Caco-2 (cell line): ENCODE results near the gene ZNRF1. TPM values are rescaled to one million over a fixed set of nuclear protein-coding genes. Genes with fewer than 3 reads are reported as not detected.

Experiments used
- BruUV-seq: library from RNA; stranded (reverse); fragments of 400-500 nt; replicated peaks from 2 replicates; lab custom pipeline; 2021; lab: Mats Ljungman, UMichigan
- CTCF ChIA-PET: fragments of 300-600 bp; sonication (Branson Sonifier 250); formaldehyde crosslinking; loops from one replicate; lab custom pipeline; 2022; ENCODE audit warnings: antibody characterized with exemption; lab: Charles Lee
- POLR2A ChIA-PET: fragments of 300-600 bp; sonication (Branson Sonifier 250); formaldehyde crosslinking; loops from one replicate; lab custom pipeline; 2022; ENCODE audit warnings: antibody characterized with exemption; lab: Charles Lee
- DNase-seq, 2 experiments: peaks; one replicate each; pipeline versions ENCODE4 v3.0.0 to v3.0.0-alpha.2; 2020 to 2022
- H3K27me3 ChIP-seq: replicated peaks from 2 replicates; pipeline ENCODE4 v1.6.0; 2011; ENCODE audit warnings: low read length; ENCODE audit not compliant: control insufficient read depth, insufficient read depth
- H3K36me3 ChIP-seq: 2 replicates; pipeline ENCODE4 v1.5.1; 2011; ENCODE audit warnings: low read length; ENCODE audit not compliant: control insufficient read depth, insufficient read depth
- H3K4me1 ChIP-seq: fragments of 250-450 bp; sonication (Bioruptor Pico); 2 replicates; pipeline ENCODE4 v1.5.1; 2020; ENCODE audit warnings: mild to moderate bottlenecking
- H3K4me3 ChIP-seq: 2 replicates; pipeline ENCODE4 v1.5.1; 2011; ENCODE audit warnings: low read depth, mild to moderate bottlenecking, control low read depth, low read length
- H3K9me3 ChIP-seq: fragments of 250-450 bp; sonication (Bioruptor Pico); 2 replicates; pipeline ENCODE4 v1.5.1; 2020; ENCODE audit warnings: mild to moderate bottlenecking, moderate library complexity
- H3K27ac Mint-ChIP-seq: one replicate; pipeline ENCODE4 v1.8.0; 2022; ENCODE audit warnings: mixed read lengths; ENCODE audit not compliant: unreplicated experiment
- H3K27me3 Mint-ChIP-seq: one replicate; pipeline ENCODE4 v1.8.0; 2022; ENCODE audit warnings: mixed read lengths; ENCODE audit not compliant: insufficient read depth, unreplicated experiment
- H3K36me3 Mint-ChIP-seq: one replicate; pipeline ENCODE4 v1.8.0; 2022; ENCODE audit warnings: mild to moderate bottlenecking, mixed read lengths; ENCODE audit not compliant: insufficient read depth, unreplicated experiment
- H3K4me1 Mint-ChIP-seq: one replicate; pipeline ENCODE4 v1.8.0; 2022; ENCODE audit warnings: low read depth, mixed read lengths; ENCODE audit not compliant: unreplicated experiment
- H3K4me3 Mint-ChIP-seq: one replicate; pipeline ENCODE4 v1.8.0; 2022; ENCODE audit warnings: mild to moderate bottlenecking, moderate library complexity, mixed read lengths; ENCODE audit not compliant: unreplicated experiment
- H3K9me3 Mint-ChIP-seq: one replicate; pipeline ENCODE4 v1.8.0; 2022; ENCODE audit warnings: mixed read lengths; ENCODE audit not compliant: unreplicated experiment
- intact Hi-C: fragments of 100-400 bp; cut with micrococcal nuclease; formaldehyde crosslinking; loops from one replicate; pipeline ENCODE4 v1.10.0; 2022; ENCODE audit not compliant: unreplicated experiment
- total RNA-seq: library from RNA; stranded (reverse); gene quantifications from 2 replicates; pipeline ENCODE4 v1.2.3, GENCODE V29; 2022
- TF ChIP-seq, protein P1 (sequence below), 2 experiments: fragments of 200-600 bp in 1 of 2; IDR thresholded peaks; 1 replicate in 1 of 2; 2 replicates in 1 of 2; pipeline versions ENCODE4 v1.5.1 to v1.8.0; 2011 to 2022; ENCODE audit warnings: antibody characterized with exemption in 1 of 2, control low read depth in 1 of 2, inconsistent platforms in 1 of 2, low read depth in 1 of 2, low read length in 1 of 2, mild to moderate bottlenecking in 1 of 2, moderate library complexity in 1 of 2; ENCODE audit not compliant: insufficient read depth in 1 of 2, severe bottlenecking in 1 of 2, unreplicated experiment in 1 of 2

The ZNRF1 gene
- total RNA-seq, 1 experiment from 2014 or later, result 68.6 TPM

DNA sequence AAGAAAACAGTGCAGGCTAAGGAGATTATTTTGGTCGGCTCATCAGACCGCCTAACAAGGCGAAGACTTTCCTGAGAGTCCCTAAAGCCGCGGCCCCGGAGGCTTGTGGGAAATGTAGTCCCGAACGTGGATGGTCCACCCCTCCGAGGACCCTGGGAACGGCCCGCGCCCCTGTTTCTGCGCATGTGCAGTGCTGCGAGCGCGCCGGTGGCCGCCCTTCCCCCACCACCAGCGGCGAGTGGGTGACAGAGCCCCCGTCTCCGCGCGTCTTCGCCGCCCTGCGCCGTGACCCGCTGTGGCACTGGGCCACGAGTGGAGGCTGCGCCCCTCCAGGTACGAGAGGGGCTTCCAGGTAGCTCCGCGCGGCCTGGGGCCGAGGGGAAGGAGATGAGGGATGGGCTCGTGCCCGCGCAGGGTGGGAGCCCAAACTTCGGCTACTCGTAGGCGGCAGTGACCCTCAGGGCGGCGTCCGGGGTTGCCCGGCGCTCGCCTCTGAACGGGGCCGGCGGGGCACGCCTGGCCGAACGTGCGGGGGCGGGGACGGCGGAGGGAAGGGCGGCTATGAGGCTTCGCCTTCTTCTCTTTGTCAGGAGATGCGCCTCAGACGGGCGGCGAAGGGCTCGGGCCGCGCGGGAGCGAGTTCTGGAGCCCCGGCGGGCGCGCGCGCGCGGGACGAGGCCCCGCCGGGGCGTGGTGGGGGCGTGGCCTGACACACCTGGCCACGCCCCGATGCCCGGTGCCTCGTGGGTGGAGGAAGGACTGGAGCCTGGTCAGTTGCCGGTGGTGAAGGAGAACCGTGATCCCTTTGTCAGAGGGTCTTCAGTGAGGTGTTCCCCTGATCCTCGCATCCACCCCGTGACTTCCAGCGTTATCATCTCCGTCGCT, 149.7 kb downstream of the ZNRF1 start, which contains the start of gene ZFP1:
TSS of gene ZFP1 (plus strand) at position 214 of the 885 bp plus-strand sequence. CDS start 4,428 bp downstream, outside the sequence.
- BruUV-seq, result no TSS peak

DNA sequence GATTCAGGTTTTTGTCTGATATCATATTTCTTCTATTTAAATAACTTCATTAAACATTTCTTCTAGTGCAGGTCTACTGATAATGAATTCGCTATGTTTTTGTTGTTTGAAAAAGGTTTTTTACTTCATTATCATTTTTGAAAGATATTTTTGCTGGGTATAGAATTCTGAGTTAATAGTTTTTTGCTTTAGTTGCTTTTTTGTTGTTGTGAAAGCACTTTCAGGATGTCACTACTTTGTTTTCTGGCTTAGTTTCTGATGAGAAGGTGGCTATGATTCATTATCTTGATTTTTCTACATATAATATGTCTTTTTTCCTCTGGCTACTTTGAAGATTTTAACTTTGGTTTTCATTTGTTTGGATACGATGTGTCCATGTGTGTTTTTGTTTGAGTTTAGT, 153.0 kb downstream of the ZNRF1 start:
- ChIA-PET CTCF (no interaction called here), POLR2A (no interaction called here)
- no TSS peak for BruUV-seq
- Histone ChIP-seq H3K36me3 (no peaks in the 10 kb centered on the region; the same call in 1 of the 2 replicates), H3K4me1 (no peaks in the 10 kb centered on the region), H3K4me3 (no peak overlapping the region), H3K9me3 (peaks cover 19% of the 10 kb centered on the region), H3K27me3 (no peaks in the 10 kb centered on the region)
- no peak for DNase-seq
- intact Hi-C loops, result no loop called here
- H3K4me3 Mint-ChIP-seq, result no peak overlapping the region
- no peaks in the 10 kb centered on the region for H3K27me3 Mint-ChIP-seq
- H3K9me3 Mint-ChIP-seq, result peaks cover 41% of the 10 kb centered on the region
- H3K36me3 Mint-ChIP-seq, result peaks cover 56% of the 10 kb centered on the region
- TF ChIP-seq, protein P1, sequence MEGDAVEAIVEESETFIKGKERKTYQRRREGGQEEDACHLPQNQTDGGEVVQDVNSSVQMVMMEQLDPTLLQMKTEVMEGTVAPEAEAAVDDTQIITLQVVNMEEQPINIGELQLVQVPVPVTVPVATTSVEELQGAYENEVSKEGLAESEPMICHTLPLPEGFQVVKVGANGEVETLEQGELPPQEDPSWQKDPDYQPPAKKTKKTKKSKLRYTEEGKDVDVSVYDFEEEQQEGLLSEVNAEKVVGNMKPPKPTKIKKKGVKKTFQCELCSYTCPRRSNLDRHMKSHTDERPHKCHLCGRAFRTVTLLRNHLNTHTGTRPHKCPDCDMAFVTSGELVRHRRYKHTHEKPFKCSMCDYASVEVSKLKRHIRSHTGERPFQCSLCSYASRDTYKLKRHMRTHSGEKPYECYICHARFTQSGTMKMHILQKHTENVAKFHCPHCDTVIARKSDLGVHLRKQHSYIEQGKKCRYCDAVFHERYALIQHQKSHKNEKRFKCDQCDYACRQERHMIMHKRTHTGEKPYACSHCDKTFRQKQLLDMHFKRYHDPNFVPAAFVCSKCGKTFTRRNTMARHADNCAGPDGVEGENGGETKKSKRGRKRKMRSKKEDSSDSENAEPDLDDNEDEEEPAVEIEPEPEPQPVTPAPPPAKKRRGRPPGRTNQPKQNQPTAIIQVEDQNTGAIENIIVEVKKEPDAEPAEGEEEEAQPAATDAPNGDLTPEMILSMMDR (IDR thresholded peaks at IDR 0.05; ENCODE audit: insufficient read depth in 1 of 2, low read depth in 1 of 2, low read length in 1 of 2, severe bottlenecking in 1 of 2, unreplicated experiment in 1 of 2), result no peak
- no peaks in the 10 kb centered on the region for H3K4me1 Mint-ChIP-seq
- no peak overlapping the region for H3K27ac Mint-ChIP-seq

More for the DNA sequence above, 149.7 kb downstream of the ZNRF1 start, which contains the start of gene ZFP1:
- POLR2A ChIA-PET, result interaction anchor here (0.7 kb wide), 1 partner anchor 78 kb away, joined by 3 read pairs; no protein-coding TSS in a partner anchor
- Histone ChIP-seq H3K4me3 (peak within 1 kb of the TSS; percentile 77), H3K4me1 (no peaks in the 10 kb centered on the region), H3K36me3 (no peaks in the 10 kb centered on the region), H3K9me3 (peaks cover 16% of the 10 kb centered on the region), H3K27me3 (no peaks in the 10 kb centered on the region)
- no peaks in the 10 kb centered on the region for H3K27me3 Mint-ChIP-seq
- no peaks in the 10 kb centered on the region for H3K4me1 Mint-ChIP-seq
- peak; percentile 97 to 98 for DNase-seq
- peaks cover 36% of the 10 kb centered on the region for H3K36me3 Mint-ChIP-seq
- peak within 1 kb of the TSS; percentile 78 for H3K27ac Mint-ChIP-seq
- peak within 1 kb of the TSS; percentile 87 for H3K4me3 Mint-ChIP-seq
- TF ChIP-seq, protein P1 (IDR thresholded peaks at IDR 0.05; ENCODE audit: insufficient read depth in 1 of 2, low read depth in 1 of 2, low read length in 1 of 2, severe bottlenecking in 1 of 2, unreplicated experiment in 1 of 2), result no peak
- intact Hi-C loops, result loop anchor here (1.0 kb wide), 1 partner anchor 20 kb away; no protein-coding TSS in a partner anchor
- CTCF ChIA-PET, result no interaction called here
- H3K9me3 Mint-ChIP-seq, result peaks cover 31% of the 10 kb centered on the region

DNA sequence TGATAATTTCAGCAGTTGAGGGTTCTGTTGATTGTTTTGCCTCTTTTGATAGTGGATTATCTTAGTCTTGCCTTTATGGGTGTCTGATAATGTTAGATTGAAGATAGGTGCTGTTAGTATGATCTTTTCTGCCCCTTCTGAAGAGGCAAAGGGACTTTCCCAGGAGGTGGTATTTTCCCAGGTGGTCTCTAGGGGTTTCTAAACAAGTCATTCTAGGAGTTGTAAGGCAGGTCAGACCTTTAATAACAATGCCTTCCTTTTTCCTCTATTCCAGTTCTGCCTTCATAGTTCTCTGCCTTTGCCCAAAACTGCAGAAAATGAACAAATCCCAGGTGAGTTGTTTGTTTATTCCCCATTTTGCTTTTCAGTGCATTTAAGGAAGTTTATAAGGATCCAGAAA, 153.8 kb downstream of the ZNRF1 start:
- Mint-ChIP-seq H3K27ac (no peak overlapping the region), H3K36me3 (peaks cover 65% of the 10 kb centered on the region), H3K9me3 (peaks cover 49% of the 10 kb centered on the region), H3K27me3 (no peaks in the 10 kb centered on the region), H3K4me1 (no peaks in the 10 kb centered on the region), H3K4me3 (no peak overlapping the region)
- H3K4me3 ChIP-seq, result no peak overlapping the region
- no peaks in the 10 kb centered on the region for H3K4me1 ChIP-seq
- CTCF ChIA-PET, result no interaction called here
- no peaks in the 10 kb centered on the region; the same call in 1 of the 2 replicates for H3K36me3 ChIP-seq
- POLR2A ChIA-PET, result no interaction called here
- BruUV-seq, result no TSS peak
- DNase-seq, result no peak
- peaks cover 21% of the 10 kb centered on the region for H3K9me3 ChIP-seq
- no peaks in the 10 kb centered on the region for H3K27me3 ChIP-seq
- TF ChIP-seq, protein P1 (IDR thresholded peaks at IDR 0.05; ENCODE audit: insufficient read depth in 1 of 2, low read depth in 1 of 2, low read length in 1 of 2, severe bottlenecking in 1 of 2, unreplicated experiment in 1 of 2), result no peak
- intact Hi-C loops, result no loop called here
